ENCODE measurements around the gene TCHHL1.

DNA sequence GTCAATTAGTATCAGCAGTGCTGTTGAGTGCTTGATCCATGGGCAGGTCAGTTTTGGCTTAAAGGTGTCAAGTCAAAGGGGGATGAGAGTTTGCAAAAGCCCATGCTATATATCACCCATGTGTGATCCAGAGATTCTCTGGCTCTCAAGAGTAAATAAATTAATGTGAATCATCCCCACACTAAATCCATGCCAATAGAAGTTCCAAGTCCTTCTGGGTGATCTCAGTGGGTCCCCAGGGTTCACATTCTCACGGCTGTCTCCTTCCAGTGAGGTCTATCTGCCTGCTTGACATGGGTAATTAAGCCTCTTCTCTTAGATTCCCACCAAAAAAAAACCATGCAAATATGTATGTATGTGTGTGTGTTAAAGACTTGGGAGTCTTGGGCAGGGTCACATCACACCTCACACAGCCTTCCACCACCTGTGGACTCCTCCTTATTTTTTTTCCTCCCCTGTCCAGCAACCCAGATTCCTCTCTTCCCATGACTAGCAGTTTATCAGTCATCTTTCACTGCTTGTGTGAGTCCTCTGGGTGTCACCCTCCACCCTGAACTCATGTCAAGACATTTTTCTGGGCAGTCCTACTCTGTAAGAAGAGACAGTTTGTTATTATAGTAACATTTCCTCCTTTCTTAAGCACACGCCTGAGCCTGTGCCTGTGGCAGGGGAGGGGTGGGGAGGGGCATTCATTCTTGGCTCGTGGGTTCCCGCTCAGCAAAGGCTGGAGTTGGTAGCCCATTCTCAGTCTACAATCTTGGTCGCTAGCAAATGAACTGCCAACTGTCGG, 37.8 kb downstream of the TCHHL1 start:
- TF ChIP-seq, protein P1, sequence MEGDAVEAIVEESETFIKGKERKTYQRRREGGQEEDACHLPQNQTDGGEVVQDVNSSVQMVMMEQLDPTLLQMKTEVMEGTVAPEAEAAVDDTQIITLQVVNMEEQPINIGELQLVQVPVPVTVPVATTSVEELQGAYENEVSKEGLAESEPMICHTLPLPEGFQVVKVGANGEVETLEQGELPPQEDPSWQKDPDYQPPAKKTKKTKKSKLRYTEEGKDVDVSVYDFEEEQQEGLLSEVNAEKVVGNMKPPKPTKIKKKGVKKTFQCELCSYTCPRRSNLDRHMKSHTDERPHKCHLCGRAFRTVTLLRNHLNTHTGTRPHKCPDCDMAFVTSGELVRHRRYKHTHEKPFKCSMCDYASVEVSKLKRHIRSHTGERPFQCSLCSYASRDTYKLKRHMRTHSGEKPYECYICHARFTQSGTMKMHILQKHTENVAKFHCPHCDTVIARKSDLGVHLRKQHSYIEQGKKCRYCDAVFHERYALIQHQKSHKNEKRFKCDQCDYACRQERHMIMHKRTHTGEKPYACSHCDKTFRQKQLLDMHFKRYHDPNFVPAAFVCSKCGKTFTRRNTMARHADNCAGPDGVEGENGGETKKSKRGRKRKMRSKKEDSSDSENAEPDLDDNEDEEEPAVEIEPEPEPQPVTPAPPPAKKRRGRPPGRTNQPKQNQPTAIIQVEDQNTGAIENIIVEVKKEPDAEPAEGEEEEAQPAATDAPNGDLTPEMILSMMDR (conservative IDR thresholded peaks at IDR 0.05; ENCODE audit: low read depth, low read length) = no peak
- TF ChIP-seq FOS (IDR thresholded peaks at IDR 0.05; ENCODE audit: low read depth, low read length) = no peak
- TF ChIP-seq RFX5 (IDR thresholded peaks at IDR 0.05; ENCODE audit: low read depth, low read length) = no peak
- TF ChIP-seq BHLHE40 (IDR thresholded peaks at IDR 0.05; ENCODE audit: low read depth, low read length) = no peak
